Uterus (tissue), 4 donors: ENCODE data around the gene SERPINA4. TPM values are rescaled to one million over a fixed set of nuclear protein-coding genes. Genes with fewer than 3 reads are reported as not detected.

Source experiments
- DNase-seq, 2 donors: peaks; one replicate each; pipeline ENCODE4 v3.0.0-alpha.2; 2019 to 2020
- H3K27ac ChIP-seq, 2 donors: fragments of 200-600 bp; sonication (generic); 1 replicate in 1 of 2; 2 replicates in 1 of 2; pipeline ENCODE4 v1.5.1; 2016 to 2018
- H3K27me3 ChIP-seq, 2 donors: fragments of 200-600 bp; sonication (generic); one replicate each; pipeline ENCODE4 v1.5.1; 2018 to 2019; ENCODE audit warnings: control low read depth in 1 of 2
- H3K36me3 ChIP-seq, 2 donors: fragments of 200-600 bp; sonication (generic); one replicate each; pipeline ENCODE4 v1.5.1; 2019; ENCODE audit warnings: control low read depth in 1 of 2
- H3K4me1 ChIP-seq, 2 donors: fragments of 200-600 bp; sonication (generic); one replicate each; pipeline ENCODE4 v1.5.1; 2018 to 2019; ENCODE audit warnings: control low read depth in 1 of 2
- H3K4me3 ChIP-seq, 2 donors: fragments of 200-600 bp; sonication (generic); 1 replicate in 1 of 2; 2 replicates in 1 of 2; pipeline ENCODE4 v1.5.1; 2018 to 2019; ENCODE audit warnings: mild to moderate bottlenecking in 1 of 2
- H3K9me3 ChIP-seq, 2 donors: fragments of 200-600 bp; sonication (generic); one replicate each; pipeline ENCODE4 v1.5.1; 2019; ENCODE audit warnings: control low read depth in 1 of 2
- CTCF ChIP-seq, 4 experiments: fragments of 200-600 bp in 2 of 4; fragments of 450-650 bp in 2 of 4; sonication (generic) in 2 of 4; IDR thresholded peaks; one replicate each; pipeline ENCODE4 v1.5.1; 2016 to 2019; ENCODE audit warnings: antibody characterized with exemption in 4 of 4, mild to moderate bottlenecking in 2 of 4, moderate library complexity in 1 of 4
- POLR2A ChIP-seq, 2 donors: fragments of 450-650 bp; IDR thresholded peaks; one replicate each; pipeline ENCODE4 v1.6.1; 2016; ENCODE audit warnings: antibody characterized with exemption in 2 of 2, mild to moderate bottlenecking in 1 of 2, moderate library complexity in 1 of 2
- intact Hi-C: fragments of 100-400 bp; cut with DNase I; formaldehyde crosslinking; loops from one replicate; pipeline ENCODE4 v1.15.1; 2023; ENCODE audit warnings: low total_unique reads
- total RNA-seq, 4 donors: library from RNA; depleted of rRNA in 3 of 4; stranded (reverse); fragments of >200 nt in 3 of 4; gene quantifications; one replicate each; pipeline versions ENCODE4 v1.1.0 to v1.2.4, GENCODE V29; 2014 to 2023
- donor health status: DM: yes; HTN: yes; CAD: no.

The SERPINA4 gene
- total RNA-seq, 4 donors from 2014 or later = 0.28 TPM; not detected in 3

DNA sequence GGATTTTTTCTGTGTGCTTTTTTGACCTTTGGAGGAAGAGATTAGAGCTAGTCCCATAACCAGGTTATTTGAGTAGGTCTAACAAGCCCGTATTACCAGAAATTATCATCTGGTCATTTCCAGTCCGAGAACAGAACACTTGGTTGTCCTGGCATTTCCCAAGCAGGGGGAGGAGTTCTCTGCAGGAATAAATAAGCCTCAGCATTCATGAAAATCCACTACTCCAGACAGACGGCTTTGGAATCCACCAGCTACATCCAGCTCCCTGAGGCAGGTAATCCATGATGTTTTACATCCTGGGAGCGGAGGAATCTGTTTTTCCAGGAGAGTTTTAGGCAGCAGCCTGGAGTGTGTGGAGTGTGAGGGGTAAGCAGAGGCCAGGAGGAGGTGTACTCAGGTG, 50.9 kb downstream of the SERPINA4 start, which contains the start of gene SERPINA3:
Gene SERPINA3 (plus strand): TSS at position 218 of the 400 bp plus-strand sequence. CDS start 2,051 bp downstream, outside the sequence.
- H3K4me1 ChIP-seq = no peaks in the 10 kb centered on the region
- no peak for TF ChIP-seq POLR2A (IDR thresholded peaks at IDR 0.05)
- TF ChIP-seq CTCF (IDR thresholded peaks at IDR 0.05) = no peak
- H3K27ac ChIP-seq = peak within 1 kb of the TSS; percentile 52 to 67
- no peaks in the 10 kb centered on the region for H3K27me3 ChIP-seq
- no peak for DNase-seq
- H3K4me3 ChIP-seq = peak within 1 kb of the TSS in 1 of 2 donors; percentile 15
- intact Hi-C loops = no loop called here
- no peaks in the 10 kb centered on the region for H3K36me3 ChIP-seq
- no peaks in the 10 kb centered on the region for H3K9me3 ChIP-seq

GRCh38 chr14:94612580-94613554, 51.6 kb downstream of the SERPINA4 start:
- H3K4me1 ChIP-seq = no peaks in the 10 kb centered on the region
- H3K9me3 ChIP-seq = no peaks in the 10 kb centered on the region
- intact Hi-C loops = no loop called here
- peak overlapping the region; percentile 52 to 67 for H3K27ac ChIP-seq
- peak overlapping the region in 1 of 2 donors; percentile 15 for H3K4me3 ChIP-seq
- no peaks in the 10 kb centered on the region for H3K36me3 ChIP-seq
- peak; percentile 28 to 50 for DNase-seq
- TF ChIP-seq POLR2A (IDR thresholded peaks at IDR 0.05) = no peak
- no peak for TF ChIP-seq CTCF (IDR thresholded peaks at IDR 0.05)
- no peaks in the 10 kb centered on the region for H3K27me3 ChIP-seq

DNA sequence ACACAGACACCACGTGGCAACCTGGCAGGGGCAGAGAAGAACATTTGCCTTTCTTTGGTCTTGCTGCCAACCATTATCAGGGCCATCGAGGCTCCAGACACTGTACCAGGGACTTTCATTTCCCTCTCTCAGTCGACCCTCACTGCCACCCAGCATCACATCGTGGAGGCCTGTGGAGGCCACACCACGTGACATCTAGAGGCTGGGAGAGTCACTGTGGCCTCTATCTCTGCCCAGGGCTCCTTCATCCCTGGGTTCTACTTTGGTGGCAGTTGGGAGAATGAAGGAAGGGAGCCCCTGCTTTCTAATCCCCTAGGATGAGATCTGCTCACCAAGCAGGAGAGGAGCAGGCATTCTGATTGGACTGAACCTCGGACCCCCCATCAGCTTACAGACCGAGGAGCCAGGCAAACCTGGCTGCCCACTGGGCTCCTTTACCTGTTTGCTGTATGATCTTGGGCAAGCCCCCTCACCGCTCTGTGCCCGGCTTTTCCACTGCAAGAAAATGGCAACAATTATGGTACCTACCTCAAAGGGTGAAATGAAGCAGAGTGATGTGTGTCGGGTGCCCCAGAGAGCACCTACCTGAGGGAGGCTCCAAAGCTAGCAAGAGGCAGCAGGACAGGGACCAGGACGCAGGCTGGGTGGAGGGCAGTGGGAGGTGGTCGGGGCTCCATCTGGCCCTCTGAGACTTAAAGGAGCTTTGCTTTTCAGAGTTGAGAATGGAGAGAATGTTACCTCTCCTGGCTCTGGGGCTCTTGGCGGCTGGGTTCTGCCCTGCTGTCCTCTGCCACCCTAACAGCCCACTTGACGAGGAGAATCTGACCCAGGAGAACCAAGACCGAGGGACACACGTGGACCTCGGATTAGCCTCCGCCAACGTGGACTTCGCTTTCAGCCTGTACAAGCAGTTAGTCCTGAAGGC, 52.7 kb downstream of the SERPINA4 start:
- TF ChIP-seq POLR2A (IDR thresholded peaks at IDR 0.05) = no peak
- TF ChIP-seq CTCF (IDR thresholded peaks at IDR 0.05) = no peak
- Histone ChIP-seq H3K4me1 (no peaks in the 10 kb centered on the region), H3K27ac (peak overlapping the region in 1 of 2 donors; percentile 67), H3K36me3 (no peaks in the 10 kb centered on the region), H3K4me3 (peak overlapping the region in 1 of 2 donors; percentile 14), H3K9me3 (no peaks in the 10 kb centered on the region), H3K27me3 (no peaks in the 10 kb centered on the region)
- DNase-seq = no peak
- intact Hi-C loops = no loop called here

DNA sequence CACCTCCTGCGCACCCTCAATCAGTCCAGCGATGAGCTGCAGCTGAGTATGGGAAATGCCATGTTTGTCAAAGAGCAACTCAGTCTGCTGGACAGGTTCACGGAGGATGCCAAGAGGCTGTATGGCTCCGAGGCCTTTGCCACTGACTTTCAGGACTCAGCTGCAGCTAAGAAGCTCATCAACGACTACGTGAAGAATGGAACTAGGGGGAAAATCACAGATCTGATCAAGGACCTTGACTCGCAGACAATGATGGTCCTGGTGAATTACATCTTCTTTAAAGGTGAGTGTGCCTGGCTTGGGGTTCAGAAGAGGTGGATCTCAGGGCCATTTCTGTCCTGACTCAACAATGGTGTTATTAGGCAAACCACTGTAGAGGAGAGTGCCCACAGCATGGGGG, 53.6 kb downstream of the SERPINA4 start:
- DNase-seq = no peak
- Histone ChIP-seq H3K36me3 (no peaks in the 10 kb centered on the region), H3K4me3 (no peak overlapping the region), H3K27me3 (no peaks in the 10 kb centered on the region), H3K27ac (no peak overlapping the region), H3K4me1 (no peaks in the 10 kb centered on the region), H3K9me3 (no peaks in the 10 kb centered on the region)
- intact Hi-C loops = no loop called here
- TF ChIP-seq CTCF (IDR thresholded peaks at IDR 0.05) (no peak), POLR2A (IDR thresholded peaks at IDR 0.05) (no peak)
